Mucosa of descending colon (tissue), 3 donors: ENCODE data around the gene TTLL12. TPM values are rescaled to one million over a fixed set of nuclear protein-coding genes. Genes with fewer than 3 reads are reported as not detected.

Experiments
- ATAC-seq: fragments of 200-7000 bp; cut with Tn5 transposase; one replicate; pipeline ENCODE4 v1.9.1; 2020; ENCODE audit warnings: mild to moderate bottlenecking, moderate library complexity
- DNase-seq, 3 donors: peaks; one replicate each; pipeline ENCODE4 v3.0.0-alpha.2; 2020
- H3K36me3 ChIP-seq: fragments of 200-600 bp; one replicate; pipeline ENCODE4 v1.8.0; 2021; ENCODE audit warnings: low read depth, mild to moderate bottlenecking
- H3K4me1 ChIP-seq: fragments of 200-600 bp; one replicate; pipeline ENCODE4 v1.8.0; 2021; ENCODE audit warnings: low read depth, mild to moderate bottlenecking
- H3K4me3 ChIP-seq: fragments of 200-600 bp; one replicate; pipeline ENCODE4 v1.8.0; 2021; ENCODE audit warnings: mild to moderate bottlenecking
- H3K9me3 ChIP-seq: fragments of 200-600 bp; one replicate; pipeline ENCODE4 v1.8.0; 2021; ENCODE audit warnings: mild to moderate bottlenecking
- intact Hi-C, 2 donors: fragments of 100-400 bp; cut with DNase I in 1 of 2; cut with micrococcal nuclease in 1 of 2; formaldehyde crosslinking; loops; one replicate each; pipeline versions ENCODE4 v1.11.0 to v1.11.1; 2022; cut with DNase I, micrococcal nuclease
- total RNA-seq, 3 donors: library from RNA; stranded (reverse); fragmentation: NEBNext Ultra II Directional in 2 of 3; extraction: Animal tissue kit (Norgen Biotek cat#: 25700) in 2 of 3; gene quantifications; one replicate each; pipeline versions ENCODE4 v1.2.1 to v1.2.4, GENCODE V29; 2021 to 2023
- TF ChIP-seq, protein P1 (sequence below): fragments of 200-600 bp; IDR thresholded peaks from one replicate; pipeline ENCODE4 v1.8.0; 2022; ENCODE audit warnings: antibody characterized with exemption, mild to moderate bottlenecking
- donor health status: DM: no; HTN: no; CAD: no; lungs with moderate emphysema.
- donor health status: DM: no; HTN: no; CAD: no.
- donor health status: DM: no; HTN: yes; CAD: no.

TTLL12 gene
- total RNA-seq, 3 donors from 2014 or later, result 47.6 to 95.2 (median 90.1) TPM

GRCh38 chr22:43232445-43232844 lies 45.5 kb upstream of the TTLL12 start:
- intact Hi-C loops, result no loop called here

GRCh38 chr22:43231724-43232034 lies 44.7 kb upstream of the TTLL12 start:
- Histone ChIP-seq H3K9me3 (no peaks in the 10 kb centered on the region), H3K4me1 (no peaks in the 10 kb centered on the region), H3K4me3 (no peak overlapping the region), H3K36me3 (no peaks in the 10 kb centered on the region)
- no peak for DNase-seq
- intact Hi-C loops, result no loop called here
- TF ChIP-seq, protein P1, sequence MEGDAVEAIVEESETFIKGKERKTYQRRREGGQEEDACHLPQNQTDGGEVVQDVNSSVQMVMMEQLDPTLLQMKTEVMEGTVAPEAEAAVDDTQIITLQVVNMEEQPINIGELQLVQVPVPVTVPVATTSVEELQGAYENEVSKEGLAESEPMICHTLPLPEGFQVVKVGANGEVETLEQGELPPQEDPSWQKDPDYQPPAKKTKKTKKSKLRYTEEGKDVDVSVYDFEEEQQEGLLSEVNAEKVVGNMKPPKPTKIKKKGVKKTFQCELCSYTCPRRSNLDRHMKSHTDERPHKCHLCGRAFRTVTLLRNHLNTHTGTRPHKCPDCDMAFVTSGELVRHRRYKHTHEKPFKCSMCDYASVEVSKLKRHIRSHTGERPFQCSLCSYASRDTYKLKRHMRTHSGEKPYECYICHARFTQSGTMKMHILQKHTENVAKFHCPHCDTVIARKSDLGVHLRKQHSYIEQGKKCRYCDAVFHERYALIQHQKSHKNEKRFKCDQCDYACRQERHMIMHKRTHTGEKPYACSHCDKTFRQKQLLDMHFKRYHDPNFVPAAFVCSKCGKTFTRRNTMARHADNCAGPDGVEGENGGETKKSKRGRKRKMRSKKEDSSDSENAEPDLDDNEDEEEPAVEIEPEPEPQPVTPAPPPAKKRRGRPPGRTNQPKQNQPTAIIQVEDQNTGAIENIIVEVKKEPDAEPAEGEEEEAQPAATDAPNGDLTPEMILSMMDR, result no peak
- no peak for ATAC-seq

More at GRCh38 chr22:43232445-43232844, 45.5 kb upstream of the TTLL12 start:
- DNase-seq, result no peak
- no peaks in the 10 kb centered on the region for H3K9me3 ChIP-seq
- H3K36me3 ChIP-seq, result no peaks in the 10 kb centered on the region
- TF ChIP-seq, protein P1, result no peak
- no peaks in the 10 kb centered on the region for H3K4me1 ChIP-seq
- no peak overlapping the region for H3K4me3 ChIP-seq
- no peak for ATAC-seq

DNA sequence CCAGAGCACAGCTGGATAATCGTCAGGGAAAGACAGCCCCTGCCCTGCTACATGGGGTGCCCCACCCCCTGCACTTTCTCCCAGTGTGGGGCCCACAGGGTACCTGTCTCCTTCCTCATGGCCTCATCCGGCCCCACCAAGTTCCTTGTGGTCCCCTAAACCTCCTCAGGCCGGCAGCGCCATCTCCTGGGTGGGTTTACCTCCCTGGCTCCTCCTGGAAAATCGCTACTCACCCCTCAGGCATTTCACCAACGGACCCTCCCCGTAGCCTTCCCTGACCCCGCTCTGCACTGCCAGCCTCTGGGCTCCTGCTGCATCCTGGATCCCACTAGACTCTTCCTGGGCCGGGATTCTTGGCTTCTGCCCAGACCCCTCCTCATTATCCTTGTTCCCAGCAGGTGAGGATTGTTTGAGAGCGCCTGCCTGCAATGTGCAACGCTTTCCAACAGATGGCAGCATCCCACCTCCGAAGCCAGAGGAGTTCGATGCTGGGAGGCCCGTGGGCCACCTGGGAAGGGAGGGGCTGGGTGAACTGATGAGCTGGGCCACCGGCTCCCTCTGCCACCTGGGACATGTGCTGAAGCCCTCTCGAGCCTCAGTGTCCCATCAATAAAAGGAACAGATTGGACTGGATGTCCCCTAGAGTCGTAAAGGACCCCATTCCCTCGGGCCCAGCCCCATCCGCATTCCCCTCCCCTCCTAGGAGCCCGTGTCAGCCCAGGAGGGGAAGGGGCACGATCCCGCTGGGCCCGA lies 44.2 kb upstream of the TTLL12 start:
- ATAC-seq (peak; percentile 67), DNase-seq (peak in 2 of 3 donors; percentile 62 to 69)
- intact Hi-C loops, result no loop called here
- H3K4me3 ChIP-seq, result no peak overlapping the region
- no peaks in the 10 kb centered on the region for H3K4me1 ChIP-seq
- TF ChIP-seq, protein P1, result peak; percentile 85
- H3K9me3 ChIP-seq, result no peaks in the 10 kb centered on the region
- H3K36me3 ChIP-seq, result no peaks in the 10 kb centered on the region

GRCh38 chr22:43230571-43230970 lies 43.6 kb upstream of the TTLL12 start:
- no peak for ATAC-seq
- Histone ChIP-seq H3K4me3 (no peak overlapping the region), H3K9me3 (no peaks in the 10 kb centered on the region), H3K36me3 (no peaks in the 10 kb centered on the region), H3K4me1 (no peaks in the 10 kb centered on the region)
- TF ChIP-seq, protein P1, result no peak
- intact Hi-C loops, result no loop called here
- no peak for DNase-seq

GRCh38 chr22:43228863-43229262 lies 41.9 kb upstream of the TTLL12 start:
- intact Hi-C loops, result no loop called here
- DNase-seq (no peak), ATAC-seq (no peak)
- Histone ChIP-seq H3K36me3 (no peaks in the 10 kb centered on the region), H3K4me1 (no peaks in the 10 kb centered on the region), H3K4me3 (no peak overlapping the region), H3K9me3 (no peaks in the 10 kb centered on the region)
- TF ChIP-seq, protein P1, result no peak

GRCh38 chr22:43228330-43228729 lies 41.4 kb upstream of the TTLL12 start:
- peak in 1 of 3 donors; percentile 31 for DNase-seq
- peak; percentile 21 for ATAC-seq
- no peaks in the 10 kb centered on the region for H3K9me3 ChIP-seq

More at GRCh38 chr22:43228330-43228729, 41.4 kb upstream of the TTLL12 start:
- intact Hi-C loops, result no loop called here
- Histone ChIP-seq H3K36me3 (no peaks in the 10 kb centered on the region), H3K4me1 (no peaks in the 10 kb centered on the region), H3K4me3 (no peak overlapping the region)
- TF ChIP-seq, protein P1, result no peak
